ENCODE results near the gene CYB561A3.

Gene CYB561A3

GRCh38 chr11:61369372-61370348 lies 8.0 kb upstream of the CYB561A3 start:
- no peak for DNase-seq (ENCODE audit: low read depth in 3 of 3, low spot score in 1 of 3)

- DNase-seq (ENCODE audit: low read depth in 3 of 3, low spot score in 1 of 3): no peak
Observed at GRCh38 chr11:61368646-61369045, 7.0 kb upstream of the CYB561A3 start.

GRCh38 chr11:61367406-61367805 lies 5.7 kb upstream of the CYB561A3 start:
- DNase-seq (ENCODE audit: low read depth in 3 of 3, low spot score in 1 of 3): no peak

- no peak for DNase-seq (ENCODE audit: low read depth in 3 of 3, low spot score in 1 of 3)
Observed at GRCh38 chr11:61364012-61364675, 2.5 kb upstream of the CYB561A3 start.

DNA sequence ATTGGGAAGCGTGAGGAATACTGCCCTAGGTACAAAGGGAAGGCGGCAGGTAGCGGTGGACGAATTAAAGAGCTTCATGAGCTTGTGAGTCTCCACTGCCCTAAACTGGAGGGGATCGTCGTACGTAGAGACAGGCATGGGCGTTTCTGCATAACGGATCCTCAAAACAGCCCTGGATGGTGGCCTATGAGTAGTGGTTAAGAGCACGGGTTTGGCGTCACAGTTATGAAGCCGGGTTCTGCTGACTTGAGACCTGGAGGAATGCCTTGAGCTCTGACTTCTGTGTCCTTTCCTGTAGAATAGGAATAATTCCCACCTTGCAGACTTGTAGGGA lies 827 bp upstream of the CYB561A3 start:
- no peak for DNase-seq (ENCODE audit: low read depth in 3 of 3, low spot score in 1 of 3)

GRCh38 chr11:61361237-61361740 lies 393 bp downstream of the CYB561A3 start:
- DNase-seq (ENCODE audit: low read depth in 3 of 3, low spot score in 1 of 3): no peak

DNA sequence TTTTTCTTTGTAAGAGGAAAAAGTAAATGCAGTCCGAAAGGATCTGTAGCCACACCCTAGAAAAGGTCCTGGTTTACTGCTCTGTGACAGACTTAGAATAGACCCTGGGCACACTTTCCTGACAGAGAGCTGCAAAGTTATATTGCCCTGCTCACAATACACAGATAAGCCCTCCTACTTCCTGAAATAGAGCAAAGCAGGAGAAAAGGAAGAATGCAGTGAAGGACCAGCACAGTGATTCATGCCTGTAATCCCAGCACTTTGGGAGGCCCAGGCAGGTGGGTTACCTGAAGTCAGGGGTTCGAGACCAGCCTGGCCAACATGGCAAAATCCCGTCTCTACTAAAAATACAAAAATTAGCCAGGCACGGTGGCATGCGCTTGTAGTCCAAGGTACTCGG lies 2.2 kb downstream of the CYB561A3 start:
- no peak for DNase-seq (ENCODE audit: low read depth in 3 of 3, low spot score in 1 of 3)

GRCh38 chr11:61358566-61358965 lies 3.1 kb downstream of the CYB561A3 start:
- no peak for DNase-seq (ENCODE audit: low read depth in 3 of 3, low spot score in 1 of 3)

DNA sequence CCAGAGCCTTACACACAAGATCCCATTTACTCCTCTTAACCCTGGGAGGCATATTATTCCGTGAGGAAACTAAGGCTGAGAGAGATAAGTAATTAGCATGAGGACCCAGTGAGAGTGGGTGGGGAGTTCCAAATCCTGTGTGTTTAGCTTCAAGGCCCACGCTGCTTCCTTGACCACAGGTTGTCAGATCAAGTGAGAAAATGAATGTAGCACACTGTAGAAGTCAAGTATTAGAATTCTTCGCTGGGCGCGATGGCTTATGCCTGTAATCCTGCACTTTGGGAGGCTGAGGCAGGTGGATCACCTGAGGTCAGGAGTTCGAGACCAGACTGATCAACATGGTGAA lies 3.8 kb downstream of the CYB561A3 start:
- DNase-seq (ENCODE audit: low read depth in 3 of 3, low spot score in 1 of 3): no peak

DNA sequence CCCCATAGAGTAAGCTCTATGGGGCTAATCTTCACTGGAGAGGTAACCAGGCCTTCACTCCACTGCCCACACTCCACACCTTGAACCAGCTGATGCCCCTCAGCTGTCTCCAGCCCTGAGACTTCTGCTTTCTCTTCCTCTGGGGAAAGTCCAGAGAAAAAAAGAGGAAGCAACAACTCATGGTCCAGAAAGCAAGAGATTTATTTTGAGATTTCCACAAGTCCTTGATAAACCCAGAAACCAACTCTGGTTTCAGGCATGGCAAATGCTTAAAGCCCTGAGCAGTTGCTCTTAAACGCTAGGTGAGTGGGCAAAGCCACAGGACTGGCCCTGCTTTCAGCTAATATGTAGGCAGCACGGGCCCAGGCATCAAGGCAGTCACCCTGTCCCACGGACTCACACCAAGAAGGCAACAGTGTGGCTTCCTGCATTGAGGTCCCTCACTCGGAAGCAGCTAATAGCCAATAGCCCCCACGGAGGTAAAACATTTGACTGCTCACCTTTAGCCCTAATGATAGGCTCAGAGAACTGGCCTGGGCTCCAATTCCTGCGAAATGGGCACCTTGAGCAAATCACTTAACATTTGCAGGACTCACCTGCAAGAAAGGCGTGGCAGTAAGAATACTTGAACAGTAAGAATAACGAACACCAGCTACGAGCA lies 4.3 kb downstream of the CYB561A3 start:
- no peak for DNase-seq (ENCODE audit: low read depth in 3 of 3, low spot score in 1 of 3)

DNA sequence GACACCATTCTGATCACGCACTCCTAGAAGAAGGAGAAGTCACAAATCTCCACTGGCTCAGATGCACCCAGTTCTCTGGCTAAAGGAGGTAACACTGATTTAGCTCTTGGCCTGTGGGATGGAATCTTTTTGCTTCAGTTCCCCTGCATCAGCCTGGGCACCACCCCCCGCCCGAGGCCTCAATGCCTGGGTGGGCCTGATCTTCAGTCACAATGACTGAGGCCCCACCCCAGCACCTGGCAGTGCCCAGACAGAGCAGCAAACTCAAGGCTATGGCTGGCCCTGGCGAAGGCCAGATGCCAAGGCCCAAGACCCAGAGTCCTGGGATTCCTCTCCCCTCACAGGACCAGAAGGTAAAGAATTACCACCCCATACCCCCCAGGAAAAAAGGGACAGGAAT lies 5.0 kb downstream of the CYB561A3 start:
- no peak for DNase-seq (ENCODE audit: low read depth in 3 of 3, low spot score in 1 of 3)

DNA sequence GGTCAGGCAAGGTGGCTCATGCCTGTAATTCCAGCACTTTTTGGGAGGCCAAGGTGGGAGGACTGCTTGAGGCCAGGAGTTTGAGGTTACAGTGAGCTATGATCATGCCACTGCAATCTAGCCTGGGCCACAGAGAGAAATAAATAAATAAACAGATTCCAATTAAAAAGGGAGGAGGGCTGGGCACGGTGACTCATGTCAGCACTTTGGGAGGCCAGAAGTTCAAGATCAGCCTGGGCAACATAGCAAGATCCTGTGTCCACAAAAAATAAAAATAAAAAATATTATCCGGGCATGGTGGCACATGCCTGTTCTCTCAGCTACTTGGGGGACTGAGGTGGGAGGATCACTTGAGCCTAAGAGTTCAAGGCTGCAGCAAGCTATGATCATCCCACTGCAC lies 7.5 kb downstream of the CYB561A3 start:
- DNase-seq (ENCODE audit: low read depth in 3 of 3, low spot score in 1 of 3): no peak

- DNase-seq (ENCODE audit: low read depth in 3 of 3, low spot score in 1 of 3): no peak
Observed at GRCh38 chr11:61353131-61354067, 8.3 kb downstream of the CYB561A3 start.

- DNase-seq (ENCODE audit: low read depth in 3 of 3, low spot score in 1 of 3): no peak
Observed at GRCh38 chr11:61352038-61352437, 9.6 kb downstream of the CYB561A3 start.

GRCh38 chr11:61350803-61351202 lies 10.9 kb downstream of the CYB561A3 start:
- DNase-seq (ENCODE audit: low read depth in 3 of 3, low spot score in 1 of 3): no peak

- DNase-seq (ENCODE audit: low read depth in 3 of 3, low spot score in 1 of 3): no peak
Observed at GRCh38 chr11:61350336-61350735, 11.3 kb downstream of the CYB561A3 start.

DNA sequence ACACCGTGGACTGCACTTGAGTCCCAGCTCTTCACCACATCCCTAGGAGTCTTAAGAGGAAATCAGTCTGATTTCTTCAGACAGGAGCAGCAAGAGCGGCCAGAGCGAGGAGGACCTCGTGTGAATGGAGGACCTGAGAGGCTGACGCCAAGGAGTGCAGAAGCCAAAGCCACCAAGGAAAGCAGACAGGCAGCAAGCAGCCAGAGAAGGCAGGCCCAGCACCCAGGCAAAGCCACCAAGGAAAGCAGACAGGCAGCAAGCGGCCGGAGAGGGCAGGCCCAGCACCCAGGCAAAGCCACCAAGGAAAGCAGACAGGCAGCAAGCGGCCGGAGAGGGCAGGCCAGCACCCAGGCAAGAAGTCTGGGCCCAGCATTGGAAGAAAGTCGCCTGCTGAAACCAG lies 11.8 kb downstream of the CYB561A3 start:
- no peak for DNase-seq (ENCODE audit: low read depth in 3 of 3, low spot score in 1 of 3)

GRCh38 chr11:61349189-61349751 lies 12.4 kb downstream of the CYB561A3 start:
- no peak for DNase-seq (ENCODE audit: low read depth in 3 of 3, low spot score in 1 of 3)

GRCh38 chr11:61347916-61348461 lies 13.7 kb downstream of the CYB561A3 start:
- DNase-seq (ENCODE audit: low read depth in 3 of 3, low spot score in 1 of 3): no peak

Measured in stimulated activated CD4-positive, alpha-beta T cell treated with anti-CD3 and anti-CD28 coated beads, TNF-alpha, amount 100 ng/mL, for 1 hour (primary cell).